Uterus (tissue), 2 donors: ENCODE results near the gene PLCG2.

Experiments used
- CTCF ChIP-seq, 4 experiments: fragments of 200-600 bp in 2 of 4; fragments of 450-650 bp in 2 of 4; sonication (generic) in 2 of 4; IDR thresholded peaks; one replicate each; pipeline ENCODE4 v1.5.1; 2016 to 2019; ENCODE audit warnings: antibody characterized with exemption in 4 of 4, mild to moderate bottlenecking in 2 of 4, moderate library complexity in 1 of 4
- POLR2A ChIP-seq, 2 donors: fragments of 450-650 bp; IDR thresholded peaks; one replicate each; pipeline ENCODE4 v1.6.1; 2016; ENCODE audit warnings: antibody characterized with exemption in 2 of 2, mild to moderate bottlenecking in 1 of 2, moderate library complexity in 1 of 2

- TF ChIP-seq CTCF (IDR thresholded peaks at IDR 0.05) (no peak), POLR2A (IDR thresholded peaks at IDR 0.05) (no peak)
These were observed 159.5 kb downstream of the PLCG2 start for GRCh38 chr16:81938326-81939163.
